NB4 (cell line): Measurements from ENCODE around the gene CRTAC1.

Source experiments
- POLR2A ChIP-seq: IDR thresholded peaks from 2 replicates; pipeline ENCODE4 v1.6.1; 2011; ENCODE audit warnings: mild to moderate bottlenecking; ENCODE audit not compliant: insufficient read length; ENCODE audit errors: extremely low read depth
- TF ChIP-seq, protein P1 (sequence below): IDR thresholded peaks from one replicate; pipeline ENCODE4 v1.5.1; 2012; ENCODE audit warnings: low read depth, low read length
- TF ChIP-seq, protein P2 (sequence below): IDR thresholded peaks from 2 replicates; pipeline ENCODE4 v1.6.1; 2011; ENCODE audit warnings: low read depth, low read length

DNA sequence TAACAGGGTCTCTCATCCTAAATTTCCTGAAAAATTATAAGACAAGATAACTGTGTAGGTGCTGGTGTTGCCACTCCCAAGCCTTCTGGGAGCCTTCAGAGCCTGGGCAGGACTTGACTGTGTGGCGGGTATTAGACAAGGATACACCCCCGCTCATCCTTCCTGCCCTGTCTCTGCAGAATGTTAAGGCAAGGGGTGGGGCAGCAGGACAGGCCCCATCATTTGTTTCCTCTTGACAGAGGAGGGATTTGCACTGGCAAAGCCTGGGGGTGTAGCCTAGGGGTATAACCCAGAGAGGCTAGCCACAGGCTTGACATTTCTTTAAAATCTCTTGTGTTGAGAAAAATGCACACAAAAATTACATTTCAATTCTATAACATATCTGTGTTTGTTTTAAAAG, 117.2 kb downstream of the CRTAC1 start:
- TF ChIP-seq, protein P1, sequence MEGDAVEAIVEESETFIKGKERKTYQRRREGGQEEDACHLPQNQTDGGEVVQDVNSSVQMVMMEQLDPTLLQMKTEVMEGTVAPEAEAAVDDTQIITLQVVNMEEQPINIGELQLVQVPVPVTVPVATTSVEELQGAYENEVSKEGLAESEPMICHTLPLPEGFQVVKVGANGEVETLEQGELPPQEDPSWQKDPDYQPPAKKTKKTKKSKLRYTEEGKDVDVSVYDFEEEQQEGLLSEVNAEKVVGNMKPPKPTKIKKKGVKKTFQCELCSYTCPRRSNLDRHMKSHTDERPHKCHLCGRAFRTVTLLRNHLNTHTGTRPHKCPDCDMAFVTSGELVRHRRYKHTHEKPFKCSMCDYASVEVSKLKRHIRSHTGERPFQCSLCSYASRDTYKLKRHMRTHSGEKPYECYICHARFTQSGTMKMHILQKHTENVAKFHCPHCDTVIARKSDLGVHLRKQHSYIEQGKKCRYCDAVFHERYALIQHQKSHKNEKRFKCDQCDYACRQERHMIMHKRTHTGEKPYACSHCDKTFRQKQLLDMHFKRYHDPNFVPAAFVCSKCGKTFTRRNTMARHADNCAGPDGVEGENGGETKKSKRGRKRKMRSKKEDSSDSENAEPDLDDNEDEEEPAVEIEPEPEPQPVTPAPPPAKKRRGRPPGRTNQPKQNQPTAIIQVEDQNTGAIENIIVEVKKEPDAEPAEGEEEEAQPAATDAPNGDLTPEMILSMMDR: no peak
- no peak for TF ChIP-seq POLR2A
- TF ChIP-seq, protein P2, sequence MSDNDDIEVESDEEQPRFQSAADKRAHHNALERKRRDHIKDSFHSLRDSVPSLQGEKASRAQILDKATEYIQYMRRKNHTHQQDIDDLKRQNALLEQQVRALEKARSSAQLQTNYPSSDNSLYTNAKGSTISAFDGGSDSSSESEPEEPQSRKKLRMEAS: no peak
